GM19099 (cell line): ENCODE measurements around the gene ATF1.

Experiments
- POLR2A ChIP-seq: IDR thresholded peaks from 3 replicates; pipeline ENCODE4 v1.6.1; 2011; ENCODE audit warnings: low read depth; ENCODE audit not compliant: insufficient read length; ENCODE audit errors: extremely low read depth

Gene ATF1

DNA sequence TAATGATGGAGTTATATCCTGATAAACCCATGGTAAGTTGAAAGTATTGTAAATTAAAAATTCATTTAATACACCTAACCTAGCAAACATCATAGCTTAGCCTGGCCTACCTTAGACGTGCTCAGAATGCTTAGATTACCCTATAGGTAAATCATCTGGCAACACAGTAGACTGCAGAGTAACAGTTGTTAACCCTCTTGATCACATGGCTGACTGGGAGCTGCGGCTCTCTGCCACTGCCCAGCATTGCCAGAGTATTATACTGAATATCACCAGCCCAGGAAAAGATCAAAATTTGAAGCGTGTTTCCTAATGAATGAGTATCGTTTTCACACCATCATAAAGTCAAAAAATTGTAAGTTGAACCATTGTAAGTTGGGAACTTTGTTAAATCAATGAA is 61.0 kb downstream of the ATF1 start:
- TF ChIP-seq POLR2A, result no peak

DNA sequence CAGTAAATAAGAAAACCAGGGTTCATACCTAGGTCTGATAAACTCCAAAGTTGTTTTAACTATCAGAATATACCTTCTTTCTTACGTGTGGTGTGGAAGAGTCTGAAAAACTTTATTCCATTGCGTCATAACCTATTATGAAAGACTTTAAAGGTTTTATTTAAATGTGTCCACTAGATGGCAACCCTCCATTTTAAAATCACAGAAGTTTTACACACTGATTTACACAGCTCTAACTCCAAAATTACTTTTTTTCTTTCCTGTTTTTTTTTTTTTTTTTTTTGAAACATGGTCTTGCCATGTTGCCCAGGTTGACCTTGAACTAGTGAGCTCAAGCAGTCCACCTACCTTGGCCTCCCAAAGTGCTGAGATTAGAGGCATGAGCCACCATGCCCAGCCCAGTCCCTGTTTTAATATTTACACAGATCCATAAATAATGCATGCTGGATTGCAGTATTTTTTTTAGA is 61.5 kb downstream of the ATF1 start:
- TF ChIP-seq POLR2A, result no peak

DNA sequence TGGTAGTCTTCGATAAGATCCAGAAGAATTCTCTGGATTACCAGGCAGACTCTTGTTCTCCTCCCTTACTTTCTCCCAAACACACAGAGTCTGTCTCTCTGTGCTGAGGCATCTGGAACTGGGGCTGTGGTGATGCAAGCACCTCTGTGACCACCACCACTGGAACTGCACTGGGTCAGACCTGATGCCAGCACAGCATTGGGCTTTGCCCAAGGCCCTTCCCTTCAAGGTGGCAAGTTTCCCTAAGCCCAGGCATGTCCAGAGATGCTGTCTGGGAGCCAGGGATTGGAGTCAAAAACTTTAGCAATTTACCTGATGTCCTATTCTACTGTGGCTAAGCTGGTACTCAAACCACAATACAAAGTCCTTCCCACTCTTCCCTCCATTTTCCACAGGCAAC is 64.2 kb downstream of the ATF1 start:
- TF ChIP-seq POLR2A, result no peak

DNA sequence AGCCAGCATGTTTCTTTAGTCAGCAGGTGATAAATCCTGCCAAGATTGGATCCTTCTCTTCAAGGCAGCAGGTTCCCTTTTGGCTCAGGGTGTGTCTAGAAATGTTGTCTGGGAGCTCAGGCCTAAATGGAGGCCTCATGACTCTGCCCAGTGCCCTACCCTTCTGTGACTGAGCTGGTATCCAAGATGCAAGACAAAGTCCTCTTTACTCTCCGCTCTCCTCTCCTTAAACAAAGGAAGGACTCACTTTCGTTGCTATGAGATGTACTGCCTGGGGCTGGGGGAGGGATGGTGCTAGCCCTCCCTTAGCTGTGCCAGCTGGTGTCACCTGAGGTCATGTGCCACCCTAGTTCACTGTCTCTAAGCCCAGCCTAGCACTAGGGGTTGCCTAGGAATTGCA is 65.0 kb downstream of the ATF1 start:
- TF ChIP-seq POLR2A, result no peak

DNA sequence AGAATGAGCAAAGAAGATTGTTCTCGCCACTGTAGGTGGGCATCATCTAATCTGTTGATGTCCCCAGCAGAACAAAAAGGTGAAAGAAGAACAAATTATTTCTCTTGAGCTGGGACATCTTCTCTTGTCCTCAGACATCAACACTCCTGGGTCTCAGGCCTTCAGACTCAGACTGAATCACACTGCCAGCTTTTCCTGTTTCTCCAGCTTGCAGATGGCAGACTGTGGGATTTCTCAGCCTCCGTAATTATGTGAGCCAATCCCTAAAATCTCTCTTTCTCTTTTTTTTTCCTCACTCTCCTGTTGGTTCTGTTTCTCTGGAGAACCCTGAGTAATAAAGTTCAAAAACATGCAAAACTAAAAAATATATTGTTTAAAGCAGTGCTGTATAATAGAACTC is 75.1 kb downstream of the ATF1 start:
- no peak for TF ChIP-seq POLR2A

DNA sequence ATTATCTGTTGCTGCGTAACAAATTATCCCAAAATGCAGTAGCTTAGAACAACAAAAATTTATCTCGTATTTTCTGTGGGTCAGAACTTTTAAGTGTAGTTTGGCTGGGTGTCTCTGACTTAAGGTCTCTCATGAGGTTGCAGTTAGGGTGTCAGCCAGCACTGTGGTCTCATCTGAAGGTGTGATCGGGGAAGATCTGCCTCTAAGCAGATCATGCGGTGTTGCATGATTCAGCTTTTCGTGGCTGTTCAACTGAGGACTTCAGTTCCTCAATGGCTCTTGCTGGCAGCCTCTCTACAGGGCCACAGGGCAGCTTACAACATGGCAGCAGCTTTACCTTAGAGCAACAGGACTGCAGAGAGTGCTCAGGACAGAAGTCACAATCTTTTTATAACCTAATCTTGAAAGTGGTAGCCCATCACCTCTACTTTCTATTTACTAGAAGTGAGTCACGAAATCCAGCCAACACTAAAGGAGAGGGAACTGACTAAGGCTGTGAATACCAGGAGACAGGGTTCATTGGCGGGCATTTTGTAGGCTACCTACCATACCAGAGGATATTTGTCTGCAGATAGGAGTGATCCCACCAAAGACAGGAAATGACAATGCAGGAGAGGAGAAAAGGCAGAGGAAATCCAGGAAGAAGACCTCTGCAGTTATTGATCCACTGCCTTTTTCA is 77.0 kb downstream of the ATF1 start:
- TF ChIP-seq POLR2A, result no peak

DNA sequence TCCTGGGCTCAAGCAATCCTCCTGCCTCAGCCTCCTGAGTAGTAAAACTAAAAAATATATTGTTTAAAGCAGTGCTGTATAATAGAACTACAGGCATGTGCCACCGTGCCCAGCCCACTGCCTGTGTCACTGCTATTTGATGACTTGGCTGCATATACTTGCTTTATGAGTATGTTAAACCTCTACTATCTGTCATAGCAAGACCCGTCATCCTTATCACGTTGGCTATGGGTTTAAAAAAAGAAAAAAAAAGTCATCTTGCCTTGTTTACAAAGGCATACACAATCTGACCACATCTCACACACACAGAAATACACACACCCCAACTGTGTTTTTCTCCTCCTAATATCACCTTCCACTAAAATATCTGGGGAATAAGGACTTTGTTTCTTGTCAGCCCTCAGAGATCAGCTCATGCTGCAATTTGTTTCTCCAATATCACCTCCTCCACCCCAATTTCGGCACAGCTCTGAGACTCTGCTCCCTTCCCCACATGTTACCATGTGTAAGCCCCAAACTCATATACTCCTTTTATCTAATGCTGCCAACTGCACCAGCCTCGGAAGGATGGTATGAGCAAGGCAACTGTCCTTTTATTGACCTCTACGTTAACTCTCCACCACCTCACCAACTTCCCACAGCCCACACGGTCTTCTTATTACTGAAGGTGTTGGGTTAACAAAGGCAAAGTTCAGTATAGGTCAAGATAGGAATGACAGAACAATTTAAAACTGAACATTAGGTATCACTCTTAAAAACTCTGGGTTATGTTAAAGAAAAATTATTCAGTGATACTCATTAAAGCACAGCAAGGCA is 78.0 kb downstream of the ATF1 start:
- no peak for TF ChIP-seq POLR2A

DNA sequence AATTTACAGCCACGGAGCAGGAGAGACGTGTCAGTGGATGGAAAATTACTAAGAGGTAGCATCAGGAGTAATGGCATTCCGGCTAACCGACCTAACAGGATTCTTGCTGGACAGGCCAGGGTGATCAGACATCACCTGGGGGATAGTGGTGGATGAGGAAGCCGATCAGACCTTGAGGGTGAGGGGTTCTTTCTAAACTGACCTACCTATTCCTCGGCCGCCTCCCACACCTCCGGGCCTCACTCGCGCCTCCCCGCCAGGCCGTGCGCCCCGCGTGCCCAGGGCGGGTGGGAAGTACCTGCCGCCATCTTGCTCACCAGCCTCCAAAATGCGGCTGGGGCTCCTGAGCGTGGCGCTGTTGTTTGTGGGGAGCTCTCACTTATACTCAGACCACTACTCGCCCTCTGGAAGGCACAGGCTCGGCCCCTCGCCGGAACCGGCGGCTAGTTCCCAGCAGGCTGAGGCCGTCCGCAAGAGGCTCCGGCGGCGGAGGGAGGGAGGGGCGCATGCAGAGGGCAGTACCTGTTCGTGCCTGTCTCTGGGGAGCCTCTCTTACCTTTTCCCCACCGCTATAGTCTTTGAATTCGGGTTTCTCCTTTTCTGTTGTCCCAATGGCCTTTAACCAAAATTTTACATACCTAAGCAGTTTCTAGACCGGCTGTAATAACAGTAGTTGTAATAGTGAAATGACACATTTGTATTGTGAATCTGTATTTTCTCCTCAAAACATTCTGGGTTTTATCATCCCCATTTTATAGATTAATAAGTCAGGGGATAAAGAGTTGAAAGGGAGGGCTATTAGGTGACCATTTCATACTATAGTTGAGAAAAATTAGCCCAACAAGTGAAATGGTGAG is 79.0 kb downstream of the ATF1 start, which contains the start of gene TMPRSS12:
Gene TMPRSS12, plus strand, starts transcription at position 290 of the 857 bp plus-strand sequence. Its CDS starts 39 bp downstream, at position 329.
- no peak for TF ChIP-seq POLR2A

DNA sequence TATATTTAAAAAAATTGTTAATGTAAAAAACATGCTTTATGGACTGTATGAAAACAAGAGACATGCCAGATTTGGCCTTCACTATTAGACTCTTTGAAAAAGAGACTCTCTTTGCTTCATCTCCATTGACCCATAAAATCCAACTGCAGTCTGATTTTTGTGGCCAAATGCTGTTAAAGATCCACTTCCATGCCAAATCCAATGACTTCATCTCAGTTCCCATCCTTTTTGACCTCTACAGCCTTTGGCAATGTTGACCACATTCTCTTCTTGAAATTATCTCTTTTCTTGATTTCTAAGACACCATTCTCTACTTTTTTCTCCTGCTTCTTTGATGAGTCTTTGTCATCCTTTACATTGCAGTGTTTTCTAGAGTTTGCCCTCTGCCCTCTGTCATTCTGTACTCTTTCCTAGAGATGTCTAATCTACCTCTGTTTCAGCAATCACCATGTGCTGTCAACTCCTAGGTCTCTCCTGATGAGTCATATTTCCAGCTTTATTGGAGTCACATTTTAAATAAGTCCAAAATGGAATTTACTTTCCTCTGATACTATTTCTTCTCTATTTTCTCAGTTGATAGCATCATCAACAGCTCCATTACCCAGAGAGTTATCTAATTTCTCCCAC is 81.2 kb downstream of the ATF1 start:
- TF ChIP-seq POLR2A, result no peak

DNA sequence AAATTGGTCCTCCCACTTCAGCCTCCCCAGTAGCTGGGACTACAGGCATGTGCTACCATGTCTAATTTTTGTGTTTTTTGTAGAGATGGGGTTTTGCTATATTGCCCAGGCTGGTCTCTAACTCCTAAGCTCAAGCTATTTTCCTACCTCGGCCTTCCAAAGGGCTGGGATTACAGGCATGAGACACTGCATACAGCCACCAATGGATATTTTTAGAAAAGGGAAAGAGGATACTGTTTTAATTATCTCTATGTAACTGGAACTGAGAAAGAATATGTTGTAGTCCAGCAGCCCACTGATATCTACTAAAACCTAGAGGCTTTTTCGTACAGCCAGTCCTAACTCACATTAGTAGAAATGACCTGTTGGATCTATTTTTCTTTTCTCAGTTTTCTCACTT is 85.1 kb downstream of the ATF1 start:
- no peak for TF ChIP-seq POLR2A

DNA sequence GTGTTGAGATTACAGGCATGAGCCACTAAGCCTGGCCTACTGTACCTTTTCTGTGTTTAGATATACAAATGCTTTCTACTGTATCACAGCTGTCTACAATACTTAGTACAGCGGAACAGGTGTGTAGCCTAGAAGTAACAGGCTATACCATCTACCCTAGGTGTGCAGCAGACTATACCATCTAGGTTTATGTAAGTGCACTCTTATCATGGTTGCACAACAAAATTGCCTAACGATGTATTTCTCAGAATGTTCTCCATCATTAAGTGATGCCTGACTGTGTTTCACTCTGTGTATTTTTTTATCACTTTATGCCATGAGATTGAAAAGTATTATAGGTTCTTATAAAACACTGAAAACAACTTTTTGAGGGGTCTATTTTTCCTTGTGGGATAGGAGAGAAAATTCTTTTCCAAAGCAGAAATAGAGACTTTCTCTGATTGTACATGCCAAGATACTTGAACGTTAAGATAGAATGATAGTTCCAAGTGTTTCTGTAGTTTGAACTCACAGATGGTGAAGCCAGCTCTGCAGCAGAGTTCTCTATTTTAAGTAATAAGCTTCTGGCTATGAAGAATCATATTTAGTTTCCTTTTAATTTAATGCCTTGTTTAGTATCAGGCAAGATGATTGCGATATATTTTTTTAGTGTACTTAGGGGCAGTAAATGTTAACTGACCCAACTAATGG is 95.9 kb downstream of the ATF1 start:
- TF ChIP-seq POLR2A, result no peak

DNA sequence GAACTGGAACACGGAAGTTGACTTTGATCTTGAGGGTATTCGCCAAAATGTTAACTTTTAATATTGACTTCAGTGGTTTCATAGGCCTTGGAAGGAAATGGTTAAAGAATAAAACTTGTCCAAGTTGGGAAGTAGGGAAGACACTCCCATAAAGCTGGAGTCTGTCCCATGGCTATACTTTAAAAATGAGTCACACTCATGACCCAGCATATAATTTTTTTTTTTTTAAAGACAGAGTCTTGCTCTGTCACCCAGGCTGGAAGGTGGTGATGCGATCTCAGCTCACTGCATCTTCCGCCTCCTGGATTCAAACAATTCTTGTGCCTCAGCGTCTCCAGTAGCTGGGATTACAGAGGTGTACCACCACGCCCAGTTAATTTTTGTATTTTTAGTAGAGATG is 98.4 kb downstream of the ATF1 start:
- TF ChIP-seq POLR2A, result no peak

DNA sequence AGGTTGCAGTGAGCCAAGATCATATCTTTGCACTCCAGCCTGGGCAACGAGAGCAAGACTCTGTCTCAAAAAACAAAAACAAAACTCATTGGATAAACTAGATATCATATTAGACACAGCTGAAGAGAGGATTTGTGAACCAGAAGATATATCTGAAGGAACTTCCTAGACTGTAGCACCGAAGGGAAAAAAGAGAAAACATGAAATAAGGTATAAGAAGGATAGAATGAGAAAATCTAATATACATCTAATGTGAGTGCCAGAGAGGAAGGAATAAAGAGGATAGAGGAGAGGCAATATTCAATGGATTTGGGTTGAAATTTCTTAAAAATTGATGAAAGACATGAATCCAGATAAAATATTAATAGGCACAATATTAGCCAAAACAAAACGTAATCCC is 101.4 kb downstream of the ATF1 start:
- no peak for TF ChIP-seq POLR2A
